DMS 273 (cell line): ENCODE results near the gene NUTM2B.
"Not testable (repeated sequence)": the region's sequence is repeated elsewhere in the genome, so short reads cannot be mapped to it uniquely, and the experiment has no call there.

Source experiments
- DNase-seq: peaks from one replicate; lab custom pipeline; 2025; ENCODE audit not compliant: unreplicated experiment; lab: John Stamatoyannopoulos, UW

The NUTM2B gene

DNA sequence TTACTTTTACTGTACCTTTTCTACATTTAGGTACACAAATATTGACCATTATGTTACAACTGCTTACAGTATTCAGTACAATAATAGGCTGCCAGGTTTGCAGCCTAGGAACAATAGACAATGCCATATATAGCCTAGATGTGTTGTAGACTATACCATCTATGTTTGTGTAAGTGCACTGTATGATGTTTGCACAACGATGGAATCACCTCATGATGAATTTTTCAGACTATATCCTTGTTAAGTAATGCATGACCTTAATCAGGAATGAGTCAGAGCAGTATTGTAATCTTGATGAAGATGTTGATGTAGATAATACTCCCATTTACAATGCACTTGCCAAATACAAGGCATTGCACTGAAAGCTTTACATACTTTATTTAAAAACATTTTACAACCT lies 23.6 kb downstream of the NUTM2B start:
- DNase-seq, result not testable (repeated sequence)

DNA sequence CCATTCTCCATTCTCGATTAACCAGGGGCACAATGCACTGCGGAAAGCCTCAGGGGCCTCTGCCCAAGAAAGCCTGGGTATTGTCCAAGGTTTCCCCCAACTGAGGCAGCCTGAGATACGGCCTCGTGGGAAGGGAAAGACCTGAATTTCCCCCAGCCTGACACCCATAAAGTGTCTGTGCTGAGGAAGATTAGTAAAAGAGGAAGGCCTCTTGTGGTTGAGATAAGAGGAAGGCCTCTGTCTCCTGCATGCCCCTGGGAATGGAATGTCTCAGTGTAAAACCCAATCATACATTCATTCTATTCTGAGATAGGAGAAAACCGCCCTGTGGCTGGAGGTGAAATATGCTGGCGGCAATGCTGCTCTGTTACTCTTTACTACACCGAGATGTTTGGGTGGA lies 41.8 kb downstream of the NUTM2B start:
- not testable (repeated sequence) for DNase-seq

DNA sequence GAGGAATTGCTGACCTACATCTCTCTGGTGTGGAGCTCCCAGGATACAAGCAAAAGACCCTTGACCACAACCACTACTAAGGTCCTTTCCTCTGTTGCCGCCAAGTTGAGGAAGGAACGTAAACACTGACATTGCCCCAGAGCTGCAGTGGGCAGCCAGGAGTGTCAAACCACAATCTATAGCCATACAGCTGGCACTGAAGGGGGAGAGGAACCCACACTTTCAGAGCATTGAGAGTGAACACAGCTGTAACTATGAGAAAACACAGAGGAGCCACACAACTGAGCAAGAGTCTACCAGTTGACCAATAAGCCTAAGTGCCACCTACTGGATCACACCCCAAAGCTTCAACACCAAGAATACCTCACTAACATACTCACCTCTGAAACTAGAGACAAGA lies 45.5 kb downstream of the NUTM2B start:
- DNase-seq, result not testable (repeated sequence)

DNA sequence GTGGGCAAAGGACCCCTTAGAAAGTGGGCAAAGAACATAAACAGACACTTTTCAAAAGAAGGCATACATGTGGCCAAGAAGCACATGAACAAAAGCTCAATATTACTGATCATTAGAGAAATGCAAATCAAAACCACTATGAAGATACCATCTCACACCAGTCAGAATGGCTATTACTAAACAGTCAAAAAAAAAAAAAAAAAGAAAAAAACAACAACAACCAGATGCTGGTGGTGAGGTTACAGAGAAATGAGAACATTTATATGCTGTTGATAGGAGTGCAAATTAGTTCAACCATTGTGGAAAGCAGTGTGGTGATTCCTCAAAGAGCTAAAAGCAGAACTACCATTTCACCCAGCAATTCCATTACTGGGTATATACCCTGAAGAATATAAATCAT lies 50.6 kb downstream of the NUTM2B start:
- not testable (repeated sequence) for DNase-seq

DNA sequence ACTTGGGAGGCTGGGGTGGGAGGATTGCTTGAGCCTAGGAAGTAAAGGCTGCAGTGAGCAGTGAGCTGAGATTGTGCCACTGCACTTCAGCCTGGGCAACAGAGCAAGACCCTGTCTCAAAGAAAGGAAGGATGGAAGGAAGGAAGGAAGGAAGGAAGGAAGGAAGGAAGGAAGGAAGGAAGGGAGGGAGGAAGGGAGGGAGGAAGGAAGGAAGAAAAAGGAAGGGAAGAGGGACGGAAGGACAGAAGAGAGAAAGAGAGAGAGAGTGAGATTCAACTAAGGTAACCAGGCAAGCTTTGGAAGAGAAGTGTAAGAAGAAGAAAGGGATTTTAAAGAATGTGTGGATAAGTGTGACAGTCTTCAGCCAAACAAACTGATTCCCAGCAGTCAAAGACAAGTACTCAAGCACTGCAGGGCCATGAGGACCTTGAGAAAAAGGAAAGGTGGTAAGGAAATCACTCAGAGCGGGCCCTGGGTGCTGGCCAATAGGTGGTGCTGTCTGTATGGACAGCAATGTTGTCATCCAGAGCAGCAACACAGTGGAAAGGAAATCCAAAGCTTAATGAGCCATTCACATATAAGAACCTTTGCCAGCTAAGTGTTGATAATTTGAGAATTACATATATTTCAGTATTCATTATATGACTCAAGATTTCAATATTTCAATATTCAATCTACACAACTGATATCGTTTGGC lies 55.4 kb downstream of the NUTM2B start:
- DNase-seq, result peak; percentile 2
